Activated CD4-positive, alpha-beta T cell treated with anti-CD3 and anti-CD28 coated beads, Interleukin-2, amount 50 U/mL, for 48 hours (primary cell): ENCODE data around the gene ANKRD18A.

Experiments
- DNase-seq, 2 experiments: peaks; one replicate each; pipeline ENCODE4 v3.0.0-alpha.2; 2020

ANKRD18A gene

DNA sequence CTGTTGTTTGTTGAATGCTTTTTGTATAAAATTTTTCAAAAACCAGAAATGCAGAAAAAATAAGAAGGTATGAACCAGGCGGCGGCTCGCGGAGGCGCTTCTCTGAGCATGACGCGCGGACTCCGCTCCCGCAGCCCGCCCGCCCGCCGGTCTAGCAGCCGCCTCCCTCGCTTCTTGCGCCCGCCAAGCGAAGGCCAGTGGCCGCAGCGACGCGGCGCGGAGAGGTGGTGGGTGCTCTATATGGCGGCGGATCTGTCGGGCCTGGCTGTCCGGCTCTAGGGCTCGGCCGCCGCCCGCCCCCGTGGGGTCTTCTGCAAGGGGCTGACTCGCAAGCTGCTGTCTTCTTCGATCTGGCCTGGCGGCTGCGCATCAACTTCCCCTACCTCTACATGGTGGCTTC lies 93.8 kb downstream of the ANKRD18A start:
- no peak for DNase-seq

DNA sequence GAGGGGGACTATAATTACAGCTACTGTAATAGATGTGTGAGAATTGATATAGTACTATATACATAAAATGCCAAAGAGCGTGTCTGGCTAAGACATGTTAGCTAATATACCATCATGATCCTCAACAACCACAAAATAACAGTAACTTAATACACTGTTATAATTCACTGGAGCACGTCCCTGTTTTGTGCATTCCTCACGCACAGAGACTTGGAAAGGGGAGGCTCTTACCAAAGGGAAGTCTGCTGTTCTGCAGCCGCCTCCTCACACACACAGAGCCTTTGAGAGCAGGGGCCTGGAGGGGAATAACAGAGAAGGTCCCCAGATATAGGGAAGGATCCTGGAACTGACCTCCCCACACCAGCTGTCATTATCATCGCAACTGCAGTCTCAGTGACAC lies 97.3 kb downstream of the ANKRD18A start:
- DNase-seq: no peak

GRCh38 chr9:38521762-38522161 lies 98.6 kb downstream of the ANKRD18A start:
- no peak for DNase-seq
